HepG2 (cell line): Measurements from ENCODE around the gene SSH3. TPM values are rescaled to one million over a fixed set of nuclear protein-coding genes. Genes with fewer than 3 reads are reported as not detected.

Experiments used
- ATAC-seq: fragments of 200-7000 bp; cut with Tn5 transposase; 3 replicates; pipeline ENCODE4 v1.9.1; 2020; ENCODE audit warnings: mild to moderate bottlenecking, moderate library complexity
- BruUV-seq: library from RNA; stranded (reverse); fragments of 400-500 nt; replicated peaks from 2 replicates; lab custom pipeline; 2021; lab: Mats Ljungman, UMichigan
- CTCF ChIA-PET: fragments of 300-600 bp; formaldehyde crosslinking; extraction: SDS; loops from one replicate; lab custom pipeline; 2021; ENCODE audit warnings: low total read pairs, inconsistent platforms, low intra/inter-chr PET ratio; lab: Yijun Ruan, JAX
- POLR2A ChIA-PET: fragments of 350-600 bp; sonication (Branson Sonifier 250); formaldehyde crosslinking; loops from one replicate; lab custom pipeline; 2020; ENCODE audit warnings: antibody characterized with exemption, inconsistent platforms; lab: Yijun Ruan, JAX
- DNase-seq: peaks from one replicate; pipeline ENCODE4 v3.0.0-alpha.2; 2015; ENCODE audit warnings: low spot score
- FAIRE-seq: peaks from 3 replicates; lab custom pipeline; 2011; peaks lifted over from hg19 to GRCh38; lab: Jason Lieb, UNC
- H2AFZ ChIP-seq: one replicate; pipeline ENCODE4 v1.6.1; 2011; ENCODE audit warnings: low read length, inconsistent platforms
- H3K27ac ChIP-seq: fragments of 300-600 bp; 3 replicates; pipeline ENCODE4 v1.8.0; 2011; ENCODE audit warnings: mixed run types, mild to moderate bottlenecking, mixed read lengths, low read length, inconsistent platforms; ENCODE audit not compliant: insufficient read depth; ENCODE audit errors: extremely low read length
- H3K27me3 ChIP-seq, 2 experiments: fragments of 200-600 bp in 1 of 2; 2 replicates in 1 of 2; 3 replicates in 1 of 2; pipeline versions ENCODE4 v1.6.0 to v1.8.0; 2011; ENCODE audit warnings: low read length in 2 of 2, mild to moderate bottlenecking in 2 of 2, moderate library complexity in 2 of 2, inconsistent platforms in 1 of 2; ENCODE audit not compliant: insufficient read depth in 2 of 2, control insufficient read depth in 1 of 2
- H3K36me3 ChIP-seq, 2 experiments: fragments of 200-600 bp in 1 of 2; replicated peaks in 1 of 2; 2 replicates in 1 of 2; 3 replicates in 1 of 2; pipeline versions ENCODE4 v1.5.1 to v1.8.0; 2011; ENCODE audit warnings: low read length in 2 of 2, inconsistent platforms in 1 of 2; ENCODE audit not compliant: insufficient read depth in 2 of 2, control insufficient read depth in 1 of 2
- H3K4me1 ChIP-seq: 2 replicates; pipeline ENCODE4 v1.5.1; 2012; ENCODE audit warnings: low read length, inconsistent platforms; ENCODE audit not compliant: insufficient read depth
- H3K4me2 ChIP-seq: 2 replicates; pipeline ENCODE4 v1.6.0; 2011; ENCODE audit warnings: low read depth, low read length, inconsistent platforms
- H3K4me3 ChIP-seq, 3 experiments: fragments of 200-600 bp in 1 of 3; sonication (generic), shearing (Covaris generic) in 1 of 3; replicated peaks in 1 of 3; 2 replicates each; pipeline ENCODE4 v1.5.1; 2011 to 2016; ENCODE audit warnings: low read length in 3 of 3, inconsistent platforms in 2 of 3, low read depth in 2 of 3, mild to moderate bottlenecking in 2 of 3, control low read depth in 1 of 3, mixed read lengths in 1 of 3; ENCODE audit not compliant: insufficient read depth in 1 of 3
- H3K79me2 ChIP-seq: one replicate; pipeline ENCODE4 v1.6.1; 2011; ENCODE audit warnings: low read length, inconsistent platforms; ENCODE audit not compliant: insufficient read depth
- H3K9ac ChIP-seq: 2 replicates; pipeline ENCODE4 v1.6.0; 2011; ENCODE audit warnings: mild to moderate bottlenecking, low read depth, low read length, inconsistent platforms; ENCODE audit not compliant: insufficient read depth
- H3K9me3 ChIP-seq: 2 replicates; pipeline ENCODE4 v1.5.1; 2012; ENCODE audit warnings: mild to moderate bottlenecking, low read length
- H4K20me1 ChIP-seq: 2 replicates; pipeline ENCODE4 v1.6.0; 2011; ENCODE audit warnings: inconsistent platforms, mild to moderate bottlenecking, low read length, moderate library complexity; ENCODE audit not compliant: insufficient read depth
- ATF2 ChIP-seq: sonication (generic); formaldehyde crosslinking; IDR thresholded peaks from 2 replicates; pipeline ENCODE4 v1.4.0; 2020; ENCODE audit warnings: missing genetic modification reagents
- RBFOX2 ChIP-seq: fragments of 200-400 bp; formaldehyde crosslinking; IDR thresholded peaks from 2 replicates; pipeline ENCODE4 v1.6.1; 2017; ENCODE audit warnings: low read depth, mild to moderate bottlenecking, low read length
- RBM39 ChIP-seq: fragments of 200-400 bp; formaldehyde crosslinking; IDR thresholded peaks from one replicate; pipeline ENCODE4 v1.6.1; 2018; ENCODE audit warnings: antibody characterized with exemption, mild to moderate bottlenecking, low read depth, low read length; ENCODE audit not compliant: poor library complexity, severe bottlenecking
- WGBS: methylation state at CpG from one replicate; pipeline ENCODE4 v1.1.6; 2017; ENCODE audit warnings: low lambda C conversion rate; 5-methylcytosine and 5-hydroxymethylcytosine counted together
- in situ Hi-C: cut with HindIII; loops from 2 replicates; pipeline ENCODE4 v1.10.0; 2017; ENCODE audit warnings: low pct_unique_long_range_greater_than_20kb; ENCODE audit not compliant: extremely low pct_ligation_motif_present
- intact Hi-C: fragments of 100-400 bp; cut with micrococcal nuclease; formaldehyde crosslinking; loops from one replicate; pipeline ENCODE4 v1.10.0; 2022; ENCODE audit not compliant: unreplicated experiment
- polyA plus RNA-seq, 8 experiments: library from polyadenylated mRNA; depleted of rRNA in 3 of 8; stranded (reverse) in 7 of 8; unstranded in 1 of 8; fragments of >200 nt; fragmentation: Illumina TruSeq in 4 of 8; extraction: Trizol in 4 of 8; gene quantifications; 2 replicates each; pipeline versions ENCODE4 v1.2.1 to v1.2.3, GENCODE V29; 2011 to 2016; ENCODE audit warnings: low read depth in 4 of 8, missing spikeins in 1 of 8, mixed read lengths in 1 of 8; ENCODE audit not compliant: insufficient read depth in 1 of 8
- total RNA-seq, 5 experiments: library from RNA; depleted of rRNA; stranded (reverse); fragments of >200 nt; fragmentation: Illumina TruSeq; extraction: Trizol; gene quantifications; 2 replicates each; pipeline ENCODE4 v1.2.3, GENCODE V29; 2016; ENCODE audit warnings: low read depth in 1 of 5

Gene SSH3
- total and polyA plus RNA-seq, 2 of the 13 experiments (the other 11 are each of a cell fraction or from before 2014, with no cell fraction given): 12.4 to 18.8 TPM

GRCh38 chr11:67301313-67301921 lies 1.9 kb upstream of the SSH3 start (continued):
- peak; percentile 50 for TF ChIP-seq RBFOX2

- TF ChIP-seq ATF2 (CRISPR knock-in tag) (no peak), RBM39 (peak; percentile 6)
- TF ChIP-seq, all 625 proteins: peak for 1
- FAIRE-seq (no peak), ATAC-seq (no peak), DNase-seq (no peak)
- Histone ChIP-seq H3K4me2 (peak overlapping the region; percentile 82), H3K27ac (peak overlapping the region; percentile 52), H4K20me1 (no peaks in the 10 kb centered on the region), H2AFZ (no peak overlapping the region), H3K4me3 (0 out of 6 replicates have a peak overlapping the region, but pooled peaks of 1 of the 3 experiments have one; percentile 90), H3K9ac (no peak overlapping the region), H3K27me3 (no peaks in the 10 kb centered on the region), H3K36me3 (peaks cover 8 to 28% of the 10 kb centered on the region in 2 experiments; a peak in 4 of 5 replicates), H3K9me3 (no peaks in the 10 kb centered on the region), H3K79me2 (peaks cover 5% of the 10 kb centered on the region), H3K4me1 (peaks cover 20% of the 10 kb centered on the region)
- in situ Hi-C loops (no loop called here), intact Hi-C loops (loop anchor here (5.0 kb wide), 1 partner anchor 40 kb away; no protein-coding TSS in a partner anchor)
- ChIA-PET CTCF (no interaction called here), POLR2A (interaction anchor here (1.4 to 3.8 kb wide), 6 partner anchors 10 to 62 kb away, joined by 6 to 66 read pairs (median 11); partner anchors contain the start of genes ANKRD13D and POLD4)
- no TSS peak for BruUV-seq
- WGBS: 77% methylated on average over 10 of the region's 15 CpGs
These were observed 1.3 kb upstream of the SSH3 start for GRCh38 chr11:67301951-67302516.
